CD4-positive, alpha-beta T cell treated with Interleukin-4 for 4 hours (primary cell): Measurements from ENCODE around the gene KDM2A.

Source experiments
- DNase-seq: peaks from one replicate; pipeline ENCODE4 v3.0.0-alpha.2; 2020

KDM2A gene

DNA sequence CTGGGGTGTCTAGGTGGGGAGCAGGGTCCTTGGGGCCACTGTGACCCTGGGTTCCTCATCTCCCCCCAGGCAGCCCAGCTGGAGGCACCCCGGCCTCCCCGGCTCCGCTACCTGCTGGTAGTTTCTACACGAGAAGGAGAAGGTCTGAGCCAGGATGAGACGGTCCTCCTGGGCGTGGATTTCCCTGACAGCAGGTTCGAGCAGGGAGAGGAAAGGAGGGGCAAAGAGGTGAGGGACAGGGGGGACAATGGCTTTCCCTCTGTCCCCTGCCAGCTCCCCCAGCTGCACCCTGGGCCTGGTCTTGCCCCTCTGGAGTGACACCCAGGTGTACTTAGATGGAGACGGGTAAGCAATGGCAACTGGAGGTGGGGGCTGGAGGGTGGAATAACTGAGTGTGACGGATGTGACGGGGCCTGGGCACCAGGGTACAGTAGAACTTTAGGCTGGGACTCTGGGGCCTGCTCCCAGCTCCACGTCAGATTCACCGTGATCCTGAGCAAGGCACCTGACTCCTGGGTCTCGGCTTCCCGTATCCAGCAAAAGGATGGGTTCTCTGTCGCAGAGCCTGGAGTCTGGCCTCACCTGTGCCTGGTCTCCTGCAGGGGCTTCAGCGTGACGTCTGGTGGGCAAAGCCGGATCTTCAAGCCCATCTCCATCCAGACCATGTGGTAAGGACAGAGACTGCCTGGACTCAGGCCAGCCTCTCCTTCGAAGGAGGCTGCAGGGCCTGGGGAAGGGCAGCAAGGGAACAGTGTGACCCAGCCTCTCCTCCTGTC is 187.9 kb downstream of the KDM2A start:
- no peak for DNase-seq

DNA sequence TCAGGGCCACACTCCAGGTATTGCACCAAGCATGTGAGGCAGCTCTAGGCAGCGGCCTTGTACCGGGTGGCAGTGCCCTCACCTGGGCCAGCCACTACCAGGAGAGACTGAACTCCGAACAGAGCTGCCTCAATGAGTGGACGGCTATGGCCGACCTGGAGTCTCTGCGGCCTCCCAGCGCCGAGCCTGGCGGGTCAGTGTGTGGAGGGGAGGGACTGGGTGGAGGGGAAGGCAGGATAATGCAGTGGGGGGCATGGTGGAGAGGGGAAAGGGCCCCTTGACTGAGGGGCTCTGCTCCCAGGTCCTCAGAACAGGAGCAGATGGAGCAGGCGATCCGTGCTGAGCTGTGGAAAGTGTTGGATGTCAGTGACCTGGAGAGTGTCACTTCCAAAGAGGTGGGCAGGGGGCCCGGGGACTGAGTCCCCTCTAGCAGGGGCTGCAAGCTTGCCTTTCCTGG is 188.5 kb downstream of the KDM2A start:
- no peak for DNase-seq
